NT2/D1 (cell line): ENCODE results near the gene USP15.

Experiments used
- DNase-seq: peaks from one replicate; pipeline ENCODE4 v3.0.0-alpha.2; 2011; ENCODE audit warnings: low read depth, low spot score
- H3K27me3 ChIP-seq: 2 replicates; pipeline ENCODE4 v1.6.0; 2011; ENCODE audit warnings: mild to moderate bottlenecking; ENCODE audit not compliant: insufficient read length, insufficient read depth
- H3K36me3 ChIP-seq: 2 replicates; pipeline ENCODE4 v1.6.1; 2011; ENCODE audit warnings: mild to moderate bottlenecking, low read length, mixed read lengths; ENCODE audit not compliant: insufficient read depth, insufficient read length
- H3K4me1 ChIP-seq: 2 replicates; pipeline ENCODE4 v1.5.1; 2011; ENCODE audit not compliant: insufficient read depth, insufficient read length
- H3K4me3 ChIP-seq: 2 replicates; pipeline ENCODE4 v1.5.1; 2011; ENCODE audit warnings: low read depth; ENCODE audit not compliant: insufficient read length
- H3K9ac ChIP-seq: 2 replicates; pipeline ENCODE4 v1.6.0; 2011; ENCODE audit warnings: low read depth; ENCODE audit not compliant: insufficient read length
- H3K9me3 ChIP-seq: 2 replicates; pipeline ENCODE4 v1.5.1; 2011; ENCODE audit warnings: mild to moderate bottlenecking, low read length; ENCODE audit not compliant: insufficient read depth
- SUZ12 ChIP-seq: IDR thresholded peaks from 2 replicates; pipeline ENCODE4 v1.6.1; 2011; ENCODE audit not compliant: insufficient read length, insufficient read depth; ENCODE audit errors: extremely low read depth
- YY1 ChIP-seq: IDR thresholded peaks from 2 replicates; pipeline ENCODE4 v1.6.1; 2011; ENCODE audit not compliant: insufficient read length, insufficient read depth
- ZNF274 ChIP-seq: IDR thresholded peaks from 2 replicates; pipeline ENCODE4 v1.6.1; 2011; ENCODE audit warnings: mild to moderate bottlenecking, low read depth, low read length

The USP15 gene

DNA sequence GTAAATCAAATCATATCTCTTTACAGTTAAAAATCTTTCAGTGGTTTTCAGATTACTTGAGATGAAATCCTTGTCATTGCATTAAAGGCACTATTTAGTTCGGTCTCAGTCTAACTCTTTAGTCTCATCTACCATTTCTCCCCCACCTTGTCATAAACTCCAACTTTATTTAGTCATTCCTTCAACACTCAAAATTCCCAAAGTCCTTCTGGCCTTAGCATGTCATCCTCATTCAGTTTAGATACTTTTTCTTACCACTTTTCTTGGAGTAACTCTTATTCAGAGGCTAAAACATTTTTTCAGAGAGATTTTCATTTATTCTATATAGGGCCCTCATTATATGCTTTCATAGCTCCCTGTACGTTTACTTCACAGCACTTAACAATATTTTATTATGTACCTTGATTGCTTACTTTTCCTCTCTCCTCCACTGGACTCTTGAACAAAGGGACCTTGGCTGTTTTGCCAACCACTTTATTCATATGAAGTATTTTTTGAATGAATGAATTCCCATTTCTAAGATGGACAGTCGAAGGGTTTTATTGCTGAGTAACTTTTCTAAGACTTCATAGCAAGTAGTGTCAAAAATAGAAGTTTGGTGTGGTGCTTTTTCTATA lies 12.8 kb downstream of the USP15 start:
- H3K27me3 ChIP-seq: no peaks in the 10 kb centered on the region
- H3K9me3 ChIP-seq: no peaks in the 10 kb centered on the region
- H3K36me3 ChIP-seq: no peaks in the 10 kb centered on the region
- no peak overlapping the region for H3K4me3 ChIP-seq
- DNase-seq: no peak
- no peaks in the 10 kb centered on the region for H3K4me1 ChIP-seq
- no peak for TF ChIP-seq ZNF274
- TF ChIP-seq YY1: no peak
- TF ChIP-seq SUZ12: no peak
- no peak overlapping the region for H3K9ac ChIP-seq

DNA sequence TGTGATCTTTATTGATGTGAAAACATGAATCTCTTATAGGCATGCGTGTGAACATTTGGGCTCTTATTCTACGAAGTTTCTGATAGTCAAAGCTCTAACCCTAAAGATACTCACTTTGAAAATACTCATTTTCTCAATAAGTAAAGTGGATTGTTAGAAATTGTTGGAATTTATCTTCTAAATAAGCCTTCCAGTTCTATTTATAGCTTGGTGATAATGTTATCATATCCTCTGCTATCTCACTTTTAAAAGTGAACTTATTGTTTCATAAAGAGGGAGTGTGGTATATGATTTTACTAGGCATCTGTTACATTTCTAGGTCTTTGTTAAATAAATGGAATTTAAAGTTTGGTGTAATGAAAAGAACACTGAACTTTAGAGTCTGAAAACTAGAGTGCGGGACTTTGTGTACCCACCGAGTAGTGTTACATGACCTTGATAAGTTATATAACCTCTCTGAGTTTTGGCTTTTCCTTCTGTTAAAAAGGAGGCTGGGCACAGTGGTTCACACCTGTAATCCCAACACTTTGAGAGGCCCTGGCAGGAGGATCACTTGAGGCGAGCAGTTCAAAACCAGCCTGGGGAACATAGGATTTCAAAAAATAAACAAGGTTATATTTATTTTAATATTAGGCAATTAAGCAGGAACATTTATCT lies 13.6 kb downstream of the USP15 start:
- DNase-seq: no peak
- Histone ChIP-seq H3K36me3 (no peaks in the 10 kb centered on the region), H3K9ac (no peak overlapping the region)

DNA sequence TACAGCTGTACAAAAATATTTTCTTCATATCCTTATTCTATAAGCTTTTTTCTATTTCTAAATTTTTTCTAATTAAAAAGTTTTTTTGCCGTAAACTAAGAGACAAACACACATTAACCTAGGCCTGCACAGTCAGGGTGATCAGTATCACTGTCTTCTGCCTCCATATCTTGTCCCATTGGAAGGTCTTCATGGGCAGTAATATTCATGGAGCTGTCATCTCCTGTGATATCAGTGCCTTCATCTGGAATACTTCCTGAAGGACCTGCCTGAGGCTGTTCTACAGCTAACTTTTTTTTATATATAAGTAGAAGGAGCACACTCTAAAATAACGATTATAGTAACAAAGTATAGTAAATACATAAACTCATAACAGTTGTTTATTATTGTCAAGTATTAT lies 17.8 kb downstream of the USP15 start:
- Histone ChIP-seq H3K4me3 (no peak overlapping the region), H3K4me1 (no peaks in the 10 kb centered on the region), H3K36me3 (no peaks in the 10 kb centered on the region), H3K9me3 (no peaks in the 10 kb centered on the region), H3K27me3 (no peaks in the 10 kb centered on the region), H3K9ac (no peak overlapping the region)
- no peak for DNase-seq
- TF ChIP-seq YY1 (no peak), SUZ12 (no peak), ZNF274 (no peak)

More for the DNA sequence above, 13.6 kb downstream of the USP15 start:
- Histone ChIP-seq H3K27me3 (no peaks in the 10 kb centered on the region), H3K4me1 (no peaks in the 10 kb centered on the region), H3K4me3 (no peak overlapping the region), H3K9me3 (no peaks in the 10 kb centered on the region)
- TF ChIP-seq YY1: no peak
- no peak for TF ChIP-seq SUZ12
- no peak for TF ChIP-seq ZNF274

DNA sequence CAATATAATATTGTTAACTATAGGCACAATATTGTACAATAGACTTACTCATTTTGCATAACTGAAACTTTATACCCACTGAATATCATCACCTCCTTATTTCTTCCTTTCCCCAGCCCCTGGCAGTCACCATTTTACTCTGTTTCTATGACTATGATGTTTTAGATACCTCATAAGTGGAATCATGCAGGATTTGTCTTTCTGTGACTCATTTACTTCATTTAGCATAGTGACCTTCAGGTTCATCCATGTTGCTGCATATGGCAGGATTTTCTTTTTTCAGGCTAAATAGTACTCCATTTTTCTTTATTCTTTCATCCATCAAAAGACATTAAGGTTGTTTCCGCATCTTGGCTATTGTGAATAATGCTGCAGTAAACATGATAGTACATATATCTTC lies 18.9 kb downstream of the USP15 start:
- Histone ChIP-seq H3K27me3 (no peaks in the 10 kb centered on the region), H3K9ac (no peak overlapping the region), H3K4me3 (no peak overlapping the region), H3K9me3 (no peaks in the 10 kb centered on the region), H3K4me1 (no peaks in the 10 kb centered on the region), H3K36me3 (no peaks in the 10 kb centered on the region)
- no peak for TF ChIP-seq SUZ12
- TF ChIP-seq ZNF274: no peak
- no peak for TF ChIP-seq YY1
- DNase-seq: no peak

DNA sequence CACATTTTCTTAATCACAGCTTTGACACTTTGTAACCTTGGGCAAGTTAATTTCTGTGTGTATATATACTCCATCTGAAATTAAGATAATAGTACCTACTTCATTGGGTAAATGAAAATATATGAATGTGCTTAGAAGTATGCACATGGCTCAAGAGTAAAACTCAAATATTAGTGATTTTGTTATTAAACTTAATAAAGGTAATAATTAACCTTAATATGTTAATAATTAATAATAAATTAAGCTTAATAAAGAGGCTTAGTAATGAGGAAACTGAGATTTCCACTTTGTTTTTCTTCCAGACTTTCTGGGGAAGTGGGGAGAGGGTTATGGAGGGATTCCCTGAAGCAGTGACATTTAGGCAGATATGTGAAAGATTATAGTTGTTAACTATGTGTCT lies 19.8 kb downstream of the USP15 start:
- no peak for DNase-seq
- Histone ChIP-seq H3K9ac (no peak overlapping the region), H3K36me3 (no peaks in the 10 kb centered on the region), H3K4me3 (no peak overlapping the region), H3K4me1 (no peaks in the 10 kb centered on the region), H3K9me3 (no peaks in the 10 kb centered on the region), H3K27me3 (no peaks in the 10 kb centered on the region)
- TF ChIP-seq ZNF274 (no peak), SUZ12 (no peak), YY1 (no peak)

DNA sequence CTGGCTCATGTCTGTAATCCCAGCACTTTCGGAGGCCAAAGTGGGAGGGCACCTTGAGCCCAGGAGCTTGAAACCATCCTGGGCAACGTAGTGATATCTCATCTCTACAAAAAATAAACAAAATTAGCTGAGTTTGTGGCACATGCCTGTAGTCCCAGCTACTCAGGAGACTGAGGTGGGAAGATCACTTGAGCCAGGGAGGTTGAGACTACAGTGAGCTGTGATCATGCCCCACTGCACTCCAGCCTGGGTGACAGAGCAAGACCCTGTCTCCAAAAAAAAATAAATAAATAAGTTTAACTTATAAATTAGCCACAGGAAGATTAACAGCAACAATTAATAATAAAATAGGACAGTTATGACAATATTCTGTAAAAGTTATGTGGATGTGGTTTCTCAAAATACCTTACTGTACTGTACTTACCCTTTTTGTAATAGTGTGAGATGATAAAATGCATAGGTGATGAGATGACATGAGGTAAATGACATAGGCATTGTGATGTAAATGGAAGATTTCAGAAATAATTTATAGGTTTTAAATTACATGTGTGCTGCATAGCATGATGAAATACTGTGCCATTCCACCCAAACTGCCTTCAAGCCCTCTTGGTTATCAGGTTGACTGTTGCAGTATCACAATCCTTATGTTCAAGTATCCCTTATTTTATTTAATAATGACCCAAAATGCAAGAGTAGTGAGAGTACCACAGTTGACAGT lies 22.0 kb downstream of the USP15 start:
- H3K4me3 ChIP-seq: no peak overlapping the region
- H3K9me3 ChIP-seq: no peaks in the 10 kb centered on the region
- no peaks in the 10 kb centered on the region for H3K27me3 ChIP-seq
- H3K4me1 ChIP-seq: no peaks in the 10 kb centered on the region
- H3K9ac ChIP-seq: no peak overlapping the region
- H3K36me3 ChIP-seq: no peaks in the 10 kb centered on the region
- DNase-seq: no peak
- TF ChIP-seq YY1 (no peak), ZNF274 (no peak), SUZ12 (no peak)

DNA sequence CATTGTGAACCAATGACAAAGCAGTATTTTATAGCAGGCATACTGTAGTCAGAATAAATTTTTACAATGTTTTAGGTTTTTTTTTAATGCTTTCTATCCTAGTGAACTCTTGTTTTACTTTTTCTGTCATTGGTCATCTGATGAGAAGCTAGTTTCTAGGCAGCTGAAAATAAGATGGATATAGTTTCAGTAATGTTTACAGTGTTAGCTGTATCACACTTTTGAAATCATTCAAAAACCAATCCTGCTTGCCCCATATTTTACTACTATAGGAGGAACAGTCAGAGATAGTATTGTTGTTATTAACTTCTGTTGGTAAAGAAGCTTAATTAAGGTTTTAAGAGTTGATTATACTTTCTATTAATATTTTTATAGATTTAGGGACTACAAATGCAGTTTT lies 24.5 kb downstream of the USP15 start:
- TF ChIP-seq YY1 (no peak), SUZ12 (no peak), ZNF274 (no peak)
- Histone ChIP-seq H3K4me1 (no peaks in the 10 kb centered on the region), H3K27me3 (no peaks in the 10 kb centered on the region), H3K36me3 (no peaks in the 10 kb centered on the region), H3K9me3 (no peaks in the 10 kb centered on the region), H3K9ac (no peak overlapping the region), H3K4me3 (no peak overlapping the region)
- DNase-seq: no peak
